Measurements from ENCODE around the gene ABCC1. TPM values are rescaled to one million over a fixed set of nuclear protein-coding genes. Genes with fewer than 3 reads are reported as not detected.
A peak's percentile ranks its signal among the peaks of the same experiment; 100 is the strongest.

ABCC1 gene
- total RNA-seq, 1 donor from 2014 or later = 29.9 TPM

- Mint-ChIP-seq H3K4me3 (ENCODE audit: unreplicated experiment) (no peak overlapping the region), H3K4me1 (ENCODE audit: low read depth, unreplicated experiment) (peaks cover 5% of the 10 kb centered on the region), H3K36me3 (ENCODE audit: unreplicated experiment) (no peaks in the 10 kb centered on the region), H3K27me3 (ENCODE audit: unreplicated experiment) (no peaks in the 10 kb centered on the region), H3K27ac (ENCODE audit: unreplicated experiment) (no peak overlapping the region), H3K9me3 (ENCODE audit: unreplicated experiment) (peaks cover 3% of the 10 kb centered on the region)
- DNase-seq = peak; percentile 58
- TF ChIP-seq, protein P1, sequence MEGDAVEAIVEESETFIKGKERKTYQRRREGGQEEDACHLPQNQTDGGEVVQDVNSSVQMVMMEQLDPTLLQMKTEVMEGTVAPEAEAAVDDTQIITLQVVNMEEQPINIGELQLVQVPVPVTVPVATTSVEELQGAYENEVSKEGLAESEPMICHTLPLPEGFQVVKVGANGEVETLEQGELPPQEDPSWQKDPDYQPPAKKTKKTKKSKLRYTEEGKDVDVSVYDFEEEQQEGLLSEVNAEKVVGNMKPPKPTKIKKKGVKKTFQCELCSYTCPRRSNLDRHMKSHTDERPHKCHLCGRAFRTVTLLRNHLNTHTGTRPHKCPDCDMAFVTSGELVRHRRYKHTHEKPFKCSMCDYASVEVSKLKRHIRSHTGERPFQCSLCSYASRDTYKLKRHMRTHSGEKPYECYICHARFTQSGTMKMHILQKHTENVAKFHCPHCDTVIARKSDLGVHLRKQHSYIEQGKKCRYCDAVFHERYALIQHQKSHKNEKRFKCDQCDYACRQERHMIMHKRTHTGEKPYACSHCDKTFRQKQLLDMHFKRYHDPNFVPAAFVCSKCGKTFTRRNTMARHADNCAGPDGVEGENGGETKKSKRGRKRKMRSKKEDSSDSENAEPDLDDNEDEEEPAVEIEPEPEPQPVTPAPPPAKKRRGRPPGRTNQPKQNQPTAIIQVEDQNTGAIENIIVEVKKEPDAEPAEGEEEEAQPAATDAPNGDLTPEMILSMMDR (IDR thresholded peaks at IDR 0.05; ENCODE audit: partially characterized antibody, unreplicated experiment) = no peak
These were observed 72.7 kb downstream of the ABCC1 start for GRCh38 chr16:16021988-16022682.

GRCh38 chr16:16022683-16023064 is 73.3 kb downstream of the ABCC1 start:
- TF ChIP-seq, protein P1 (IDR thresholded peaks at IDR 0.05; ENCODE audit: partially characterized antibody, unreplicated experiment) = no peak
- H3K9me3 Mint-ChIP-seq (ENCODE audit: unreplicated experiment) = peaks cover 3% of the 10 kb centered on the region
- DNase-seq = no peak
- no peaks in the 10 kb centered on the region for H3K27me3 Mint-ChIP-seq (ENCODE audit: unreplicated experiment)
- no peaks in the 10 kb centered on the region for H3K36me3 Mint-ChIP-seq (ENCODE audit: unreplicated experiment)
- peaks cover 5% of the 10 kb centered on the region for H3K4me1 Mint-ChIP-seq (ENCODE audit: low read depth, unreplicated experiment)
- no peak overlapping the region for H3K27ac Mint-ChIP-seq (ENCODE audit: unreplicated experiment)
- H3K4me3 Mint-ChIP-seq (ENCODE audit: unreplicated experiment) = no peak overlapping the region

- TF ChIP-seq, protein P1 (IDR thresholded peaks at IDR 0.05; ENCODE audit: partially characterized antibody, unreplicated experiment) = no peak
- no peak for DNase-seq
- no peak overlapping the region for H3K27ac Mint-ChIP-seq (ENCODE audit: unreplicated experiment)
These were observed 76.0 kb downstream of the ABCC1 start for GRCh38 chr16:16025214-16025968.

DNA sequence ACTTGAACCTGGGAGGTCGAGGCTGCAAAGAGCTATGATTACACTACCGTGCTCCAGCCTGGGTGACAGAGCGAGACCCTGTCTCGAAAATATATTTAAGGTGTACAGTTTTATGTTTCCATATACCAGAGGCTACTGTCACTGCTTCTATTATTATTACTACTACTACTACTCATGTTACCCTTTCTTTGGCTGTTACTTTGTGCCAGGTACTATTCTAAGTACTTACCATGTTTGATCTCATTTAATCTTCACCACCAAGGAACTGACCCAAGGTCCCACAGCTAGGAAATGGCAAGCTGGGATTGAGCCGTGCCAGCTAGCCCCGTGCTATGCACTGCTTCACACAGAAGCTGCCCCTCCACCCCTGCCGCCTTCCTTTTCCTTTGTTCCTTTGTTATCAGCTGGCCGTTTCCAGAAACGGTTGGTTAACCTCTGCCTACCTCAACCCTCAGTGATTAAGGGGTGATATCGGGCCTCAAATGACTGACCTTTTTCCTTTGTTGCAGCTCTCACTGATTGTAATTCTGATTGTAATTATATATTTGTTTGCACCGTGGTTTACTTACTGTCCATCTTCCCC is 78.4 kb downstream of the ABCC1 start:
- H3K9me3 Mint-ChIP-seq (ENCODE audit: unreplicated experiment) = no peaks in the 10 kb centered on the region
- peak overlapping the region; percentile 16 for H3K27ac Mint-ChIP-seq (ENCODE audit: unreplicated experiment)
- H3K36me3 Mint-ChIP-seq (ENCODE audit: unreplicated experiment) = peaks cover 4% of the 10 kb centered on the region
- TF ChIP-seq, protein P1 (IDR thresholded peaks at IDR 0.05; ENCODE audit: partially characterized antibody, unreplicated experiment) = no peak
- H3K27me3 Mint-ChIP-seq (ENCODE audit: unreplicated experiment) = no peaks in the 10 kb centered on the region
- no peak overlapping the region for H3K4me3 Mint-ChIP-seq (ENCODE audit: unreplicated experiment)
- no peaks in the 10 kb centered on the region for H3K4me1 Mint-ChIP-seq (ENCODE audit: low read depth, unreplicated experiment)
- DNase-seq = no peak

More at GRCh38 chr16:16025214-16025968, 76.0 kb downstream of the ABCC1 start:
- H3K4me3 Mint-ChIP-seq (ENCODE audit: unreplicated experiment) = no peak overlapping the region
- H3K36me3 Mint-ChIP-seq (ENCODE audit: unreplicated experiment) = no peaks in the 10 kb centered on the region
- H3K9me3 Mint-ChIP-seq (ENCODE audit: unreplicated experiment) = no peaks in the 10 kb centered on the region
- peaks cover 5% of the 10 kb centered on the region for H3K4me1 Mint-ChIP-seq (ENCODE audit: low read depth, unreplicated experiment)
- no peaks in the 10 kb centered on the region for H3K27me3 Mint-ChIP-seq (ENCODE audit: unreplicated experiment)
